GM18508 (cell line): ENCODE data around the gene C10orf105.
A peak's percentile ranks its signal among the peaks of the same experiment; 100 is the strongest.

ENCODE experiments used
- ATAC-seq: cut with Tn5 transposase; IDR thresholded peaks from one replicate; pipeline ENCODE4 v1.9.1; 2021; ENCODE audit warnings: moderate number of reproducible peaks; ENCODE audit not compliant: insufficient read depth, unreplicated experiment

C10orf105 gene

GRCh38 chr10:71704816-71705215 lies 14.8 kb downstream of the C10orf105 start:
- no peak for ATAC-seq

GRCh38 chr10:71703577-71703976 lies 16.0 kb downstream of the C10orf105 start:
- no peak for ATAC-seq

GRCh38 chr10:71701496-71702132 lies 18.0 kb downstream of the C10orf105 start:
- no peak for ATAC-seq

- no peak for ATAC-seq
Measured at GRCh38 chr10:71700731-71701368, 18.7 kb downstream of the C10orf105 start.

DNA sequence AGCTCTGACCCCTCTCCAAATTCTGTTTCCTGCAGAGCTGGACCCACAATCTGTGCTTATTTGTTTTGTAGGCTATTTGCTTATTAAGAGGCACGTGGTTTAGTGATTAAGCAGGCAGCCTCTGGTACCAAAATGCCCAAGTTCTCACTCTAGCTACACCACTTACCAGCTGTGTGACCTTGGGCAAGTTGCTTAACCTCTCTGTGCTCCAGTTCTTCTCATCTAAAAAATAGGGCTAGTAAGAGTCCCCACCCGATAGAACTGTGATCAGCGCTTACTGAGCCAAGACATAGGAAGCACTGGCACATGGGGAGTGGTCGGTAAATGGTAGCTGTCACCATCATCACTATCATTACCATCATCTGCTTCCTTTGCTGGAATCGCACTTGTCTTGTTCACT lies 20.8 kb downstream of the C10orf105 start:
- ATAC-seq = no peak

DNA sequence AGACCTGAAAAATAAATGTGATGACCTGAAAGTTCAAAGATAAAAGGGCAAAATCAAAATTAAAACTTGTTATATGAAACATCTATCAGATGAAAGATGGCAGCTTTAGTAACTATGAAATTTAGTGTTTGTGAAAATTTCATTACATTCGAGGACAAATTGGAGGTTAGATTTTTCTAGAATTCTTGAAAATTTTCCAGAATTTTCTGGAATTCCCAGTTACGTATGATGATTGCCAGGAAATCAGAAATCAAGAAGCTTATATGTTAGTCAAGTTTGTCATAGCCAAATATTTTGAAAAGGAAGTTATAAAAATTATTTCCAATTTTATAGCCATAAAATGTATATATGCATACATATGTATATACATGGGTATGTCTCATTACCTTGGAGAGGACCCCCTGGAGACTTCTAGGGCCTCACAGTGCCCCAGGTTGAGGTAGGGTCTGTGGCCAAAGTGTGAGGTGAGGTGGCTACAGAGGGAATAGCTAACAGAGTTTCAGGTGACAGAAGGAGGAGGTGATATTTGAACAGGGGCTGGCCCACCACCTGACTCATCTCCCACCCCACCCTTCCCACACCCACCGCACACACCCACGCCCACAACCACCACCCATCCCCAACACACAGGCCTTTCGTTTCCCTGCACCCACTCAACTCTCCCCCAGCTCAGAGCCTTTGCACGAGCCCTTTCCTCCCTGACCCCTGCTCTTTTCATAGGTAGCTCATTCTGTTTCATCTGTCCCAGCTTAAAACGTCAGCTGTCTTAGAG lies 21.5 kb downstream of the C10orf105 start:
- ATAC-seq = no peak

DNA sequence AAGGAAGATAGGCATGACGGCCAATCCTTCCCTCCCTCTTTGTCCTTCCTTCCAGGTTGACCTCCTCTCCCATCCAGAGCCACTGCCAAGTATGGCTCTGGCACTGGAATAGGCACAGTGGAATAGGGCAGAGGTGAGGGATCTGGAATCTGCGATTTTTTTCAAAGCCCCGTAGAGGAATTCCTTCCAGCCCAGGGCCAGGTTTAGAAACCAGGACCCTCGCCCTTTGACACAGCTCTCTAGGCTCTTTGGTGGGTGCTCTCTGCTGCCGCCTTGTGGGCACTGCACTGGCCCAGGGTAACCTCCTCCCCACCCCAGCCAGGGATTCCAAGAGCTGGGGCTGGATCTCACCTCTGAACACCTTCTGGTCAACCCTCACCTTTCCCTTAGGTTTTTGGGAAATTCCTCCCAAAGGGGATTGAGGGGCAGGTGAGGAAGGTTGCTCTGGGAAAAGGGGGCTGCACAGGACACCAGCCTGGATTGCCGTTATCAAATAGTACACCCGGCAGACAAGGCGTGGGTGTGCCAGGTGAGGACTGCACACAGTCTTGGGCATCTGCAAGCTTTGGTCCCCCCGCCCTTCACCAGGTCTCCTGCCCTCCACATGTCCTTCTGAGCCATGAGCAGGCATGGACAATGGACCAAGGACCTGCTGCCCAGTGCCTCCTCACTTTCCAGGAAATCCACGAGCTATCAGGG lies 22.8 kb downstream of the C10orf105 start:
- no peak for ATAC-seq

- no peak for ATAC-seq
Measured at GRCh38 chr10:71695502-71696476, 23.8 kb downstream of the C10orf105 start.

GRCh38 chr10:71694567-71694968 lies 25.0 kb downstream of the C10orf105 start:
- peak; percentile 54 for ATAC-seq

- ATAC-seq = no peak
Measured at GRCh38 chr10:71694039-71694501, 25.5 kb downstream of the C10orf105 start.

DNA sequence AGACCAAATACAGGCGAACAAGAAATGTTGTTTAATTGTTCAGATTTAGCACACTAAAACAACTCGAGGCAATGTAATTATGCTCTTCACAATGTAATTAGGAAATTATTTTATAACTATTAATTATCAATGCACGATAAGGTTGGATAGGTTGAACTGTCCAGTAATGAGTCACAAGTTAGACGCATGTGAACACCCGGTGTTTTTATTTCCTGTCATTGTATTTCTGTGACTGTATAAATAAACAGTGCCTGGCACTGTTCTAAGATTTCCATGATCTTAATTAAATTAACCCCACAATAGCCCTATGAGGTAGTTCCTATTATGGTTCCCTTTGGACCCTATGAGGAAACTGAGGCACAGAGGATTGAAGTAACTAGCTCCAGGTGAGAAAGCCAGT lies 26.2 kb downstream of the C10orf105 start:
- ATAC-seq = no peak

- no peak for ATAC-seq
Measured at GRCh38 chr10:71692598-71693306, 26.8 kb downstream of the C10orf105 start.

DNA sequence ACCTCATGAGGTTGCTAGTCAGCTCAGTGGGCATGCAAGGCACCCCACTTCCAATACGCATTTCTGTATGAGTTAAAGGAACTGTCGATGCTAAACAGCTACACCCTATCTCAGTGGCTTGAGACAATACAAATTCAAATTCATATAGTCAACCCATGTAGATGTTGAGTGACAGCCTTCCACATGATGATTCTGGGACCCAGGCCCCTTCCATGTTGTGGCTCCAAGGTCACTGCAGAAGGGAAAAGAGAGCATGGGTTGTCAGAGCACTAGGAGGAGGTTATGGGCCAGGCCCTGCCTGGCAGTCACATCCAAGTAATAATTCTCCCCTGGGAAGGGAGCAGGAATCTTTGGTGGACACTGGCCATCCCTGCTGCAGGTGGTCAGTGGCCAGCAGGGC lies 28.2 kb downstream of the C10orf105 start:
- no peak for ATAC-seq

- no peak for ATAC-seq
Measured at GRCh38 chr10:71690094-71690720, 29.4 kb downstream of the C10orf105 start.

DNA sequence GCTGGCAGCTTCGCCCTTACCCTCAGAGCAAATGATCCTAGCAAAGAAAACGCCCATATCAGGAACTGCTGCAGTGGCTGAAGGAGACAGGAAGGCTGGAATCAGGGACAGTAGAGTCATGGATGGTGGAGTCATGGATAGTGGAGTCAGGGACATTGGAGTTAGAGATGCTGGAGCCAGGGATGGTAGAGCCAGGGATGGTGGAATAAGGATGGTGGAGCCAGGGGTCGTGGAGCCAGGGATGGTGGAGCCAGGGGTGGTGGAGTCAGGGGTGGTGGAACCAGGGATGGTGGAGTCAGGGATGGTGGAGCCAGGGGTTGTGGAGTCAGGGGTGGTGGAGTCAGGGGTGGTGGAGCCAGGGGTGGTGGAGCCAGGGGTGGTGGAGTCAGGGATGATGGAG lies 31.3 kb downstream of the C10orf105 start:
- ATAC-seq = no peak

DNA sequence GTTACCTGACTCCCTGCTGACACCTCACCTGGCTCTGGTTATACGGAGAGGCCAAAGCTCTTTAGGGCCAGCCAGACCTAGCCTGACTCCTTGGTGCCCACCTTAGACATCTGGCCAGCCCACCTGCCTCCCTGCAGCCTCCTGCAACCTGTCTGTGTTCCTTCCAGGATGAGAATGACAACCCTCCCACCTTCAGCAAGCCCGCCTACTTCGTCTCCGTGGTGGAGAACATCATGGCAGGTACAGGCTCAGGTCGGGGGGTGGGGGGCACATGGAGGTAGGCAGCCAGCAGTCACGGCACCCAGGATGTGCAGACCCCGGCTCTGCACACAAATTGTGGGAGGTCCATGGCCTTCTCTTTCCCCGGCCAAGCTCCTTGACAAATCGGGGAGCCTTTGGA lies 32.1 kb downstream of the C10orf105 start:
- no peak for ATAC-seq

GRCh38 chr10:71687077-71687476 lies 32.5 kb downstream of the C10orf105 start:
- no peak for ATAC-seq

DNA sequence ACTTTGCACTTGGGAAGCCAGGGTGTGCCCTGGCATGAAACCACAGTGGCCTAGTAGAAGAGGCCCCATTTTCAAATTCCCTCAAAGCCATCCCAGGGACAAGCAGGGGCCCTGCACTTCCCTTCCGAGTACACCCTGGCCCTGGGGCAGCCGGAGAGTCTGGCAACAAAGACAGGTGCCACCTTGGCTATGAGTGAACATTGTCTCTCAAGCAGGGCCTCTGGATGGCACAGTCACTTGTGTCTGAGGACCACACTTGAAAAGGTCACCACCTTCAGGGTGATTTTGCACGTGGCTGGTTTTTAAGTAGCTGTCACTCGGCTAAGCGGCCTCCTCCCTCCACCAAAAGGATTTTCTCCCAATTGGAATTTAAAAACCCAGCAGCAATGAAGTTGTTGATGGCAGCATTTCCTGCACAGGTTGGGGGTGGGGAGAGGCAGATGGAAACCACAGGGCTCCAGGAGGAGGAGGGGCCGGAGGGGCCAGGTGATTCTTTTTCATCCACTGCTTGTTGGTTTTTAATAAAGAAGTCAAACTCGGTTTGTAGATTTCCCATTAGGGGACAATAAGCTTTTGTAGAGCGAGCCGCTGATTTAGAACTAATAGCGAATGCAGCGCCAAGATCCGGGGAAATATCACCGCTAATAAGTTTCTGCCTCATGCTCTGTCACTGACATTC lies 33.9 kb downstream of the C10orf105 start:
- no peak for ATAC-seq
